ENCODE measurements around the gene TTC5.
"Not testable (repeated sequence)": the region's sequence is repeated elsewhere in the genome, so short reads cannot be mapped to it uniquely, and the experiment has no call there.

TTC5 gene

GRCh38 chr14:20278414-20278813 is 27.3 kb downstream of the TTC5 start:
- Histone ChIP-seq H2AFZ (no peak overlapping the region), H3K4me1 (no peaks in the 10 kb centered on the region), H3K9ac (no peak overlapping the region), H3K36me3 (ENCODE audit: control insufficient read depth, insufficient read depth, low read length) (no peaks in the 10 kb centered on the region), H3K4me2 (ENCODE audit: low read length) (no peak overlapping the region), H3K9me3 (ENCODE audit: control insufficient read depth, low read length) (no peaks in the 10 kb centered on the region), H3K4me3 (ENCODE audit: low read depth, low read length) (no peak overlapping the region), H3K27ac (no peak overlapping the region), H3K27me3 (ENCODE audit: control insufficient read depth, insufficient read depth, low read length) (no peaks in the 10 kb centered on the region), H3K79me2 (no peaks in the 10 kb centered on the region)
- no peak for TF ChIP-seq CTCF (IDR thresholded peaks at IDR 0.05)

GRCh38 chr14:20277409-20277808 is 28.3 kb downstream of the TTC5 start:
- H3K27ac ChIP-seq, result no peak overlapping the region
- no peak overlapping the region for H3K9ac ChIP-seq
- H3K4me1 ChIP-seq, result no peaks in the 10 kb centered on the region
- no peaks in the 10 kb centered on the region for H3K36me3 ChIP-seq (ENCODE audit: control insufficient read depth, insufficient read depth, low read length)
- no peak for TF ChIP-seq CTCF (IDR thresholded peaks at IDR 0.05)
- H3K9me3 ChIP-seq (ENCODE audit: control insufficient read depth, low read length), result no peaks in the 10 kb centered on the region
- no peaks in the 10 kb centered on the region for H3K27me3 ChIP-seq (ENCODE audit: control insufficient read depth, insufficient read depth, low read length)
- no peak overlapping the region for H3K4me3 ChIP-seq (ENCODE audit: low read depth, low read length)
- no peaks in the 10 kb centered on the region for H3K79me2 ChIP-seq
- H3K4me2 ChIP-seq (ENCODE audit: low read length), result no peak overlapping the region
- no peak overlapping the region for H2AFZ ChIP-seq

- Histone ChIP-seq H3K79me2 (no peaks in the 10 kb centered on the region), H3K36me3 (ENCODE audit: control insufficient read depth, insufficient read depth, low read length) (no peaks in the 10 kb centered on the region), H3K27ac (no peak overlapping the region), H3K27me3 (ENCODE audit: control insufficient read depth, insufficient read depth, low read length) (no peaks in the 10 kb centered on the region), H2AFZ (no peak overlapping the region), H3K9ac (no peak overlapping the region), H3K4me2 (ENCODE audit: low read length) (no peak overlapping the region), H3K4me3 (ENCODE audit: low read depth, low read length) (no peak overlapping the region), H3K4me1 (no peaks in the 10 kb centered on the region), H3K9me3 (ENCODE audit: control insufficient read depth, low read length) (no peaks in the 10 kb centered on the region)
- no peak for TF ChIP-seq CTCF (IDR thresholded peaks at IDR 0.05)
Observed at GRCh38 chr14:20274062-20274461, 31.7 kb downstream of the TTC5 start.

GRCh38 chr14:20264361-20264760 is 41.4 kb downstream of the TTC5 start:
- not testable (repeated sequence) for H3K4me1 ChIP-seq; H3K4me3 ChIP-seq (ENCODE audit: low read depth, low read length); H2AFZ ChIP-seq; H3K9ac ChIP-seq; H3K4me2 ChIP-seq (ENCODE audit: low read length); H3K9me3 ChIP-seq (ENCODE audit: control insufficient read depth, low read length); H3K27me3 ChIP-seq (ENCODE audit: control insufficient read depth, insufficient read depth, low read length); H3K27ac ChIP-seq; H3K36me3 ChIP-seq (ENCODE audit: control insufficient read depth, insufficient read depth, low read length); H3K79me2 ChIP-seq

GRCh38 chr14:20262642-20263128 is 43.1 kb downstream of the TTC5 start:
- Histone ChIP-seq H3K27ac (no peak overlapping the region), H3K36me3 (ENCODE audit: control insufficient read depth, insufficient read depth, low read length) (no peaks in the 10 kb centered on the region), H3K4me1 (no peaks in the 10 kb centered on the region), H3K4me2 (ENCODE audit: low read length) (no peak overlapping the region), H2AFZ (no peak overlapping the region), H3K27me3 (ENCODE audit: control insufficient read depth, insufficient read depth, low read length) (no peaks in the 10 kb centered on the region), H3K79me2 (no peaks in the 10 kb centered on the region), H3K9me3 (ENCODE audit: control insufficient read depth, low read length) (no peaks in the 10 kb centered on the region), H3K4me3 (ENCODE audit: low read depth, low read length) (no peak overlapping the region), H3K9ac (no peak overlapping the region)
- TF ChIP-seq CTCF (IDR thresholded peaks at IDR 0.05), result no peak

All from parathyroid adenoma (tissue), 2 donors.